ENCODE results near the gene EPAS1. TPM values are rescaled to one million over a fixed set of nuclear protein-coding genes. Genes with fewer than 3 reads are reported as not detected.

EPAS1 gene
- total RNA-seq, 1 experiment from 2014 or later: 77.3 TPM

GRCh38 chr2:46263347-46263746 lies 33.9 kb upstream of the EPAS1 start:
- no peak for DNase-seq
- Histone ChIP-seq H3K4me1 (no peaks in the 10 kb centered on the region), H3K27me3 (replicated peaks; ENCODE audit: control insufficient read depth, insufficient read depth, low read length) (no peaks in the 10 kb centered on the region), H3K9me3 (no peaks in the 10 kb centered on the region), H3K4me3 (ENCODE audit: low read depth, low read length) (no peak overlapping the region), H3K36me3 (ENCODE audit: control insufficient read depth, insufficient read depth, low read length) (no peaks in the 10 kb centered on the region)
- Mint-ChIP-seq H3K36me3 (ENCODE audit: insufficient read depth, unreplicated experiment) (no peaks in the 10 kb centered on the region), H3K9me3 (ENCODE audit: unreplicated experiment) (no peaks in the 10 kb centered on the region), H3K4me1 (ENCODE audit: low read depth, unreplicated experiment) (no peaks in the 10 kb centered on the region), H3K27ac (ENCODE audit: unreplicated experiment) (no peak overlapping the region), H3K27me3 (ENCODE audit: insufficient read depth, unreplicated experiment) (no peaks in the 10 kb centered on the region), H3K4me3 (ENCODE audit: unreplicated experiment) (no peak overlapping the region)
- BruUV-seq (replicated peaks): no TSS peak
- TF ChIP-seq CTCF (IDR thresholded peaks at IDR 0.05; ENCODE audit: insufficient read depth in 1 of 2, low read depth in 1 of 2, low read length in 1 of 2, severe bottlenecking in 1 of 2, unreplicated experiment in 1 of 2): no peak
- CTCF ChIA-PET: no interaction called here
- intact Hi-C loops (cut with micrococcal nuclease; ENCODE audit: unreplicated experiment): no loop called here
- POLR2A ChIA-PET: no interaction called here

- Mint-ChIP-seq H3K4me1 (ENCODE audit: low read depth, unreplicated experiment) (no peaks in the 10 kb centered on the region), H3K36me3 (ENCODE audit: insufficient read depth, unreplicated experiment) (no peaks in the 10 kb centered on the region), H3K27me3 (ENCODE audit: insufficient read depth, unreplicated experiment) (no peaks in the 10 kb centered on the region), H3K4me3 (ENCODE audit: unreplicated experiment) (no peak overlapping the region), H3K9me3 (ENCODE audit: unreplicated experiment) (no peaks in the 10 kb centered on the region), H3K27ac (ENCODE audit: unreplicated experiment) (no peak overlapping the region)
- Histone ChIP-seq H3K9me3 (no peaks in the 10 kb centered on the region), H3K4me3 (ENCODE audit: low read depth, low read length) (no peak overlapping the region), H3K27me3 (replicated peaks; ENCODE audit: control insufficient read depth, insufficient read depth, low read length) (no peaks in the 10 kb centered on the region), H3K4me1 (no peaks in the 10 kb centered on the region), H3K36me3 (ENCODE audit: control insufficient read depth, insufficient read depth, low read length) (no peaks in the 10 kb centered on the region)
- BruUV-seq (replicated peaks): no TSS peak
- intact Hi-C loops (cut with micrococcal nuclease; ENCODE audit: unreplicated experiment): no loop called here
- TF ChIP-seq CTCF (IDR thresholded peaks at IDR 0.05; ENCODE audit: insufficient read depth in 1 of 2, low read depth in 1 of 2, low read length in 1 of 2, severe bottlenecking in 1 of 2, unreplicated experiment in 1 of 2): peak in 1 of 2 experiments; percentile 31
- ChIA-PET CTCF (no interaction called here), POLR2A (no interaction called here)
- no peak for DNase-seq
Measured at GRCh38 chr2:46264447-46264846, 32.8 kb upstream of the EPAS1 start.

GRCh38 chr2:46266134-46266533 lies 31.1 kb upstream of the EPAS1 start:
- no peaks in the 10 kb centered on the region for H3K36me3 ChIP-seq (ENCODE audit: control insufficient read depth, insufficient read depth, low read length)
- CTCF ChIA-PET: no interaction called here
- Mint-ChIP-seq H3K9me3 (ENCODE audit: unreplicated experiment) (no peaks in the 10 kb centered on the region), H3K4me1 (ENCODE audit: low read depth, unreplicated experiment) (no peaks in the 10 kb centered on the region), H3K27me3 (ENCODE audit: insufficient read depth, unreplicated experiment) (no peaks in the 10 kb centered on the region), H3K4me3 (ENCODE audit: unreplicated experiment) (no peak overlapping the region), H3K27ac (ENCODE audit: unreplicated experiment) (no peak overlapping the region), H3K36me3 (ENCODE audit: insufficient read depth, unreplicated experiment) (no peaks in the 10 kb centered on the region)
- no peak overlapping the region for H3K4me3 ChIP-seq (ENCODE audit: low read depth, low read length)
- no peaks in the 10 kb centered on the region for H3K9me3 ChIP-seq
- H3K27me3 ChIP-seq (replicated peaks; ENCODE audit: control insufficient read depth, insufficient read depth, low read length): no peaks in the 10 kb centered on the region
- no peak for TF ChIP-seq CTCF (IDR thresholded peaks at IDR 0.05; ENCODE audit: insufficient read depth in 1 of 2, low read depth in 1 of 2, low read length in 1 of 2, severe bottlenecking in 1 of 2, unreplicated experiment in 1 of 2)
- intact Hi-C loops (cut with micrococcal nuclease; ENCODE audit: unreplicated experiment): no loop called here
- POLR2A ChIA-PET: no interaction called here
- BruUV-seq (replicated peaks): no TSS peak
- H3K4me1 ChIP-seq: no peaks in the 10 kb centered on the region
- no peak for DNase-seq
